HFF-Myc (cell line): ENCODE data around the gene RASGEF1C.

Experiments used
- DNase-seq: peaks from one replicate; pipeline ENCODE4 v3.0.0-alpha.2; 2011; ENCODE audit warnings: low read depth; ENCODE audit errors: extremely low read depth
- H3K4me3 ChIP-seq: replicated peaks from 2 replicates; pipeline ENCODE4 v1.5.1; 2011; ENCODE audit warnings: low read depth, mild to moderate bottlenecking, control low read depth, low read length
- CTCF ChIP-seq: IDR thresholded peaks from 2 replicates; pipeline ENCODE4 v1.5.1; 2012; ENCODE audit warnings: mild to moderate bottlenecking, low read depth, low read length, control low read depth; ENCODE audit errors: missing control alignments

The RASGEF1C gene

GRCh38 chr5:180198208-180198607 is 10.8 kb downstream of the RASGEF1C start:
- no peak for TF ChIP-seq CTCF
- no peak overlapping the region for H3K4me3 ChIP-seq
- DNase-seq: no peak

GRCh38 chr5:180197016-180197702 is 11.9 kb downstream of the RASGEF1C start:
- H3K4me3 ChIP-seq: no peak overlapping the region
- no peak for DNase-seq
- TF ChIP-seq CTCF: no peak

DNA sequence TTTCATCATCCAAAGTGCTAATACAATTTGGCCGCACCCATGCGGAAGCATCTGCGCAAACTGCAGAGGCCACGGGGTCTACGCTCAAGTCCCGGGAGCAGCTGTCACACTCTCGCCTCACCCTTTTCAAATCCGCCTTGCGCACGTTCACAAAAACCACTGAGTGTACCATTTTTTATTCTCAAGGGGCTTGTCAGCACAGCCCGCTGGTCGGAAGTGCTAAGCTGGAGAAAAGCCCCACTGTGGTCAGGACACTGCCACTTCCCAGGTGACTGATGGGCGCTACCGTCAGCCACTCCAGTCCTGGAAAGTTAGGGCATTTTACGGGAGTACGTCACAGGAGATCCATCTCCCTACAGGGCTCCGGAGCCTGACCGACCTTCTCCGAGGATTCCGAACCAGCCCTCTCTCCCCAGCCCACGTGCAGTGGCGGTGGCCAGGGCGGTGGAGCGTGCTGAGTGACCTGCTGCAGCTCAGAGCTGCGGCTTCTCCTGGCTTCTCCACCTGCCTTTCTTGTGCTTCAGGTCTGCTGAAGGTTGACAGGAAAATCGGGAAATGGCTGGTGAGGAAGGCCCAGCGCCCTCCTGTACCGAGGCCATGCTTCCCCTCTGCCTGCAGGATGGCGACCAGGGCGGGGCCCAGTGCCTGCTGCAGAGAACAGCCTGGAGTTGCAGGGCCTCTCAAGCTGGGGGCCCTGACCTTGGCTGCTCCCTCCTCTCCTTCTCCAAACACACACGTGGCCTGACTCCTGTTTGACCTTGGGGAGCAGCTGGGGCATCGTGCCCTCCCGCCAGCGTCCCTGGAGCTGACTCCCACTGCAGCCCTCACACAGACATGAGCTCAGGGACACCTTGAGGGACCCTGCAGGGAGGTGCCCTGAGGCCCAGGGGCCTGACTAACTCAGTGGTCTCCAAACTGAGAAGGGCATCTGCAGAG is 14.3 kb downstream of the RASGEF1C start:
- no peak for DNase-seq
- no peak for TF ChIP-seq CTCF

GRCh38 chr5:180193749-180194375 is 15.1 kb downstream of the RASGEF1C start:
- H3K4me3 ChIP-seq: no peak overlapping the region
- DNase-seq: no peak
- no peak for TF ChIP-seq CTCF

More for the DNA sequence above, 14.3 kb downstream of the RASGEF1C start:
- H3K4me3 ChIP-seq: no peak overlapping the region

DNA sequence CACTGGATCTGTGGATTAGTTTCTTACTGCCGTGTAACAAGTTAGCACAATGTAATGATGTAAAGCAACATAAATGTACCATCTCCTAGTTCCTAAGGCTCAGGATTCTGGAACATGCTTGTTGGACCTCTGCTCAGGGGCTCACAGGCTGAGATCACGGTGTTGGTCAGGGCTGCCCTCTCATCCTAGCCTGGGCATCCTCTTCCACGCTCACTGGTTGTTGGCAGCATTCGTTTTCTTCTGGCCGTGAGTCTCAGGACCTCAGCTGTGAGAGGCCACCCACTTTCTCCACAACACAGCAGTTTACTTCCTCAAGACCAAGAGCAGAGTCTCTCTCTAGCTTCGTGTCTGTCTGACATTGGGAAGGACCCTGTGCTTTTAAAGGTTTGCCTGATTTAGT is 17.3 kb downstream of the RASGEF1C start:
- no peak for DNase-seq
- H3K4me3 ChIP-seq: no peak overlapping the region
- TF ChIP-seq CTCF: no peak

DNA sequence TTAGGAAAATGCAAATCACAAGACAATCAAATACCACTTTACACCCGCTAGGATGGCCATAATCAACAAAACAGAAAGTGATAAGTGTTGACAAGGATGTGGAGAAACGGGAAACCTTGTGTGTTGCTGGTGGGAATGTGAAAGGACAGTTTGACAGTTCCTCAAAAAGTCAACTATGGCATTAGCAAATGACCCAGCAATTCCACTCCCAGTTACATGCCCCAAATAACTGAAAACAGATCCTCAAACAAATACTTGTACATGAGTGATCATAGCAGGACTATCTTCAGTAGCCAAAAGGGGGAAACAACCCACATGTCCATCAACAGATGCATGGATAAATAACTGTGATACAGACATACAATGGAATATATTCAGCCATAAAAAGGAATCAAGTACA is 21.2 kb downstream of the RASGEF1C start:
- no peak for TF ChIP-seq CTCF
- no peak for DNase-seq
- H3K4me3 ChIP-seq: no peak overlapping the region
